ENCODE measurements around the gene KRTAP9-1.

GRCh38 chr17:41199421-41200078 is 9.9 kb downstream of the KRTAP9-1 start:
- no peak for TF ChIP-seq CTCF (IDR thresholded peaks at IDR 0.05; ENCODE audit: low read depth, low read length, missing input control)
- no peak for TF ChIP-seq JUND (IDR thresholded peaks at IDR 0.05)
- TF ChIP-seq EGR1 (IDR thresholded peaks at IDR 0.05; ENCODE audit: low read depth in 2 of 2) = no peak
- no peak for TF ChIP-seq RAD21 (IDR thresholded peaks at IDR 0.05)
- TF ChIP-seq TAF1 (conservative IDR thresholded peaks at IDR 0.05) = no peak
- no peak for TF ChIP-seq SP1 (IDR thresholded peaks at IDR 0.05)
- no peak for TF ChIP-seq FOXA1 (IDR thresholded peaks at IDR 0.05)
- no peak for TF ChIP-seq RXRA (IDR thresholded peaks at IDR 0.05)
- TF ChIP-seq ZBTB33 (IDR thresholded peaks at IDR 0.05) = no peak
- no peak for TF ChIP-seq YY1 (IDR thresholded peaks at IDR 0.05)
- TF ChIP-seq GABPA (IDR thresholded peaks at IDR 0.05 in 1 of 2, conservative IDR thresholded peaks at IDR 0.05 in 1 of 2) = no peak
- TF ChIP-seq ATF3 (IDR thresholded peaks at IDR 0.05) = no peak
